Astrocyte (in vitro differentiated cells and primary cell): ENCODE results near the gene WHRN. TPM values are rescaled to one million over a fixed set of nuclear protein-coding genes. Genes with fewer than 3 reads are reported as not detected.

Experiments
- DNase-seq: peaks from one replicate; pipeline ENCODE4 v3.0.0-alpha.2; 2010; ENCODE audit warnings: low read depth
- FAIRE-seq: peaks from 2 replicates; lab custom pipeline; 2011; peaks lifted over from hg19 to GRCh38; lab: Jason Lieb, UNC
- H2AFZ ChIP-seq: 2 replicates; pipeline ENCODE4 v1.6.0; 2012; ENCODE audit warnings: low read depth, low read length, inconsistent platforms
- H3K27ac ChIP-seq: 2 replicates; pipeline ENCODE4 v1.5.1; 2011; ENCODE audit warnings: low read depth, low read length, inconsistent platforms
- H3K27me3 ChIP-seq: 2 replicates; pipeline ENCODE4 v1.6.0; 2011; ENCODE audit warnings: low read length, inconsistent platforms; ENCODE audit not compliant: insufficient read depth
- H3K36me3 ChIP-seq: 2 replicates; pipeline ENCODE4 v1.5.1; 2011; ENCODE audit warnings: low read length, inconsistent platforms; ENCODE audit not compliant: insufficient read depth
- H3K4me1 ChIP-seq: 2 replicates; pipeline ENCODE4 v1.5.1; 2011; ENCODE audit warnings: low read length, inconsistent platforms; ENCODE audit not compliant: insufficient read depth
- H3K4me2 ChIP-seq: 2 replicates; pipeline ENCODE4 v1.6.0; 2012; ENCODE audit warnings: low read length, inconsistent platforms
- H3K4me3 ChIP-seq: 2 replicates; pipeline ENCODE4 v1.5.1; 2011; ENCODE audit warnings: low read depth, mild to moderate bottlenecking, low read length, inconsistent platforms; ENCODE audit not compliant: insufficient read depth
- H3K79me2 ChIP-seq: 2 replicates; pipeline ENCODE4 v1.6.0; 2012; ENCODE audit warnings: mild to moderate bottlenecking, low read length, inconsistent platforms; ENCODE audit not compliant: insufficient read depth
- H3K9ac ChIP-seq: 2 replicates; pipeline ENCODE4 v1.6.0; 2012; ENCODE audit warnings: mild to moderate bottlenecking, low read length, inconsistent platforms
- H3K9me3 ChIP-seq: 2 replicates; pipeline ENCODE4 v1.5.1; 2012; ENCODE audit warnings: low read depth, mild to moderate bottlenecking, low read length, inconsistent platforms; ENCODE audit not compliant: insufficient read depth
- H4K20me1 ChIP-seq: 2 replicates; pipeline ENCODE4 v1.6.0; 2012; ENCODE audit warnings: low read length, inconsistent platforms; ENCODE audit not compliant: insufficient read depth
- H3K27ac Mint-ChIP-seq: one replicate; pipeline ENCODE4 v1.8.0; 2021; ENCODE audit warnings: mild to moderate bottlenecking, mixed read lengths; ENCODE audit not compliant: unreplicated experiment
- H3K27me3 Mint-ChIP-seq: one replicate; pipeline ENCODE4 v1.8.0; 2021; ENCODE audit warnings: low read depth, mixed read lengths; ENCODE audit not compliant: unreplicated experiment
- H3K36me3 Mint-ChIP-seq: one replicate; pipeline ENCODE4 v1.8.0; 2021; ENCODE audit warnings: low read depth, mixed read lengths; ENCODE audit not compliant: unreplicated experiment
- H3K4me1 Mint-ChIP-seq: one replicate; pipeline ENCODE4 v1.8.0; 2021; ENCODE audit warnings: low read depth, mixed read lengths; ENCODE audit not compliant: unreplicated experiment
- H3K4me3 Mint-ChIP-seq: one replicate; pipeline ENCODE4 v1.8.0; 2021; ENCODE audit warnings: mild to moderate bottlenecking, moderate library complexity, mixed read lengths; ENCODE audit not compliant: unreplicated experiment
- H3K9me3 Mint-ChIP-seq: one replicate; pipeline ENCODE4 v1.8.0; 2021; ENCODE audit warnings: mild to moderate bottlenecking, mixed read lengths; ENCODE audit not compliant: unreplicated experiment
- CTCF ChIP-seq: IDR thresholded peaks from 2 replicates; pipeline ENCODE4 v1.5.1; 2011; ENCODE audit warnings: low read depth, mild to moderate bottlenecking, inconsistent platforms, low read length, moderate library complexity; ENCODE audit not compliant: insufficient read depth
- EZH2 ChIP-seq: IDR thresholded peaks from 2 replicates; pipeline ENCODE4 v1.6.1; 2012; ENCODE audit warnings: mild to moderate bottlenecking, low read length, inconsistent platforms; ENCODE audit not compliant: insufficient read depth
- total RNA-seq: library from RNA; stranded (reverse); gene quantifications from 2 replicates; pipeline ENCODE4 v1.2.1, GENCODE V29; 2021

WHRN gene
- total RNA-seq, 1 donor from 2014 or later: 10.2 TPM

DNA sequence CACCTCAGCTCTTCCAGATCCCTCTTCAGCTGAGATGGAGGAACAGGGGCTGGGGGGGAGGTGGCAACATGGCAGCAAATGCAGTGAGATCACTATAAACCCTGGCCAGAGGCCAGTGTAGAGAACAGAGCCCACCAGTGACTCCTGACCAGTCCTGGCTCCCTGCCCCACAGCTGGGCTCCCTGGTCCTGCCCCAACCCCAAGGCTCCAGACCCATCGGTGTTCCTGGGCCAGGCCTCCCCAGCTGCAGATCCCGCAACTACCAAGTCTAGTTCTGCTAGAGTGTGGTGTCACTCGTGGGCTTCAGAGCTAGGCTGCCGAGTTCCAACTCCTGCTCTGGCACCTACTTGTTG is 134.3 kb downstream of the WHRN start:
- TF ChIP-seq EZH2: no peak
- Histone ChIP-seq H3K27ac (no peak overlapping the region), H4K20me1 (peaks cover 5% of the 10 kb centered on the region), H3K9me3 (no peaks in the 10 kb centered on the region), H3K9ac (no peak overlapping the region), H3K36me3 (peaks cover 2% of the 10 kb centered on the region), H3K79me2 (no peaks in the 10 kb centered on the region), H3K4me3 (no peak overlapping the region), H2AFZ (no peak overlapping the region), H3K27me3 (no peaks in the 10 kb centered on the region), H3K4me2 (no peak overlapping the region), H3K4me1 (peaks cover 15% of the 10 kb centered on the region)
- no peaks in the 10 kb centered on the region for H3K27me3 Mint-ChIP-seq
- no peak overlapping the region for H3K4me3 Mint-ChIP-seq
- no peak for FAIRE-seq
- H3K9me3 Mint-ChIP-seq: peaks cover 1% of the 10 kb centered on the region
- peaks cover 23% of the 10 kb centered on the region for H3K36me3 Mint-ChIP-seq
- peaks cover 11% of the 10 kb centered on the region for H3K4me1 Mint-ChIP-seq
- DNase-seq: no peak
- no peak overlapping the region for H3K27ac Mint-ChIP-seq

GRCh38 chr9:114370251-114370967 is 134.9 kb downstream of the WHRN start:
- Histone ChIP-seq H3K79me2 (no peaks in the 10 kb centered on the region), H3K9me3 (no peaks in the 10 kb centered on the region), H4K20me1 (peaks cover 5% of the 10 kb centered on the region), H3K9ac (no peak overlapping the region), H2AFZ (no peak overlapping the region), H3K27ac (no peak overlapping the region), H3K4me2 (no peak overlapping the region), H3K27me3 (no peaks in the 10 kb centered on the region), H3K4me1 (peaks cover 19% of the 10 kb centered on the region), H3K36me3 (peaks cover 2% of the 10 kb centered on the region), H3K4me3 (no peak overlapping the region)
- Mint-ChIP-seq H3K36me3 (peaks cover 21% of the 10 kb centered on the region), H3K9me3 (peaks cover 1% of the 10 kb centered on the region), H3K27ac (no peak overlapping the region), H3K27me3 (no peaks in the 10 kb centered on the region), H3K4me1 (peaks cover 11% of the 10 kb centered on the region), H3K4me3 (no peak overlapping the region)
- no peak for TF ChIP-seq EZH2
- no peak for TF ChIP-seq CTCF
- FAIRE-seq (no peak), DNase-seq (no peak)

DNA sequence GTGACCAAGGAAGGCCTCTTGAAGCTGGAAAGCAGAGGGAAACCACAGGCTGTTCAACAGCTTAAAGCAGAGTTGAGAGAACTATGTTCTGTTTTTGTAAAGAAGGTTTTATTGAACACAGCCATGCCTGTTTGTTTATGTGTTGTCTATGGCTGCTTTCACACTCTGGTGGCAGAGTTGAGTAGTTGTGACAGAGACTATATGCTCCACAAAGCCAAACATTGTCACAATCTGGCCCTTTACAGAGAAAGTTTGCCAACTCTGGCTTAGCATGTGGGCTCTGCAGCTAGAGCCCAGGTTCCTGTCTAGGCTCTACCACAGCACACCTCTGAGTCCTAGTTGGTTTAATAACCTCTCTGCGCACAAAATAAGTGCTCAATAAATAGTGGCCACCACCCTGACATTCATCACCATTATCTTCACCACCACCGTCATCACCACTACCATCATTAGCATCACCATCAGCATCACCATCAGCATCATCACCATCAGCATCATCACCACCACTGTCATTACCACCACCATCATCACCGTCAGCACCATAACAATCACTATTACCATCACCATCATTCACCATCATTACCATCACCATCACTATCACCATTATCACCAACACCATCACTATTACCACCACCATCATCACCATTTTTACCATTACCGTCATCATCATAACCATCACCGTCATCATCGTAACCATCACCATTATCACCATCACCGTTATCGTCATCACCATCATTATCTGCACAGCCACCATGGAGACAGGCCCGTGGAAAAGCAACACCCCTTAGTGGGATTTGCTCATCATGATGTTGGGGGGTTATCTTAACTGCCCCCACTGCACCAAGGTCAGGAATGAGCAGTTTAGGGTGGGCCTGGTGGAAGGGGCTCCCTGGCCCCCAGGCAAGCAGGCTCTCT is 135.8 kb downstream of the WHRN start:
- no peak overlapping the region for H3K4me2 ChIP-seq
- H4K20me1 ChIP-seq: peaks cover 5% of the 10 kb centered on the region
- no peaks in the 10 kb centered on the region for H3K27me3 ChIP-seq
- no peak overlapping the region for H3K9ac ChIP-seq
- Mint-ChIP-seq H3K4me3 (no peak overlapping the region), H3K9me3 (peaks cover 3% of the 10 kb centered on the region), H3K36me3 (peaks cover 17% of the 10 kb centered on the region), H3K27me3 (no peaks in the 10 kb centered on the region), H3K4me1 (peaks cover 11% of the 10 kb centered on the region), H3K27ac (no peak overlapping the region)
- TF ChIP-seq CTCF (no peak), EZH2 (no peak)
- H3K4me3 ChIP-seq: no peak overlapping the region
- FAIRE-seq (no peak), DNase-seq (no peak)
- H3K9me3 ChIP-seq: no peaks in the 10 kb centered on the region
- H3K4me1 ChIP-seq: peaks cover 23% of the 10 kb centered on the region
- no peak overlapping the region for H2AFZ ChIP-seq
- peaks cover 2% of the 10 kb centered on the region for H3K36me3 ChIP-seq
- no peak overlapping the region for H3K27ac ChIP-seq
- H3K79me2 ChIP-seq: no peaks in the 10 kb centered on the region
